HepG2 (cell line): ENCODE data around the gene PLIN5. TPM values are rescaled to one million over a fixed set of nuclear protein-coding genes. Genes with fewer than 3 reads are reported as not detected.

Experiments
- ATAC-seq: fragments of 200-7000 bp; cut with Tn5 transposase; 3 replicates; pipeline ENCODE4 v1.9.1; 2020; ENCODE audit warnings: mild to moderate bottlenecking, moderate library complexity
- BruUV-seq: library from RNA; stranded (reverse); fragments of 400-500 nt; replicated peaks from 2 replicates; lab custom pipeline; 2021; lab: Mats Ljungman, UMichigan
- CTCF ChIA-PET: fragments of 300-600 bp; formaldehyde crosslinking; extraction: SDS; loops from one replicate; lab custom pipeline; 2021; ENCODE audit warnings: low total read pairs, inconsistent platforms, low intra/inter-chr PET ratio; lab: Yijun Ruan, JAX
- POLR2A ChIA-PET: fragments of 350-600 bp; sonication (Branson Sonifier 250); formaldehyde crosslinking; loops from one replicate; lab custom pipeline; 2020; ENCODE audit warnings: antibody characterized with exemption, inconsistent platforms; lab: Yijun Ruan, JAX
- DNase-seq: peaks from one replicate; pipeline ENCODE4 v3.0.0-alpha.2; 2015; ENCODE audit warnings: low spot score
- FAIRE-seq: peaks from 3 replicates; lab custom pipeline; 2011; peaks lifted over from hg19 to GRCh38; lab: Jason Lieb, UNC
- H2AFZ ChIP-seq: one replicate; pipeline ENCODE4 v1.6.1; 2011; ENCODE audit warnings: low read length, inconsistent platforms
- H3K27ac ChIP-seq: fragments of 300-600 bp; 3 replicates; pipeline ENCODE4 v1.8.0; 2011; ENCODE audit warnings: mixed run types, mild to moderate bottlenecking, mixed read lengths, low read length, inconsistent platforms; ENCODE audit not compliant: insufficient read depth; ENCODE audit errors: extremely low read length
- H3K27me3 ChIP-seq, 2 experiments: fragments of 200-600 bp in 1 of 2; 2 replicates in 1 of 2; 3 replicates in 1 of 2; pipeline versions ENCODE4 v1.6.0 to v1.8.0; 2011; ENCODE audit warnings: low read length in 2 of 2, mild to moderate bottlenecking in 2 of 2, moderate library complexity in 2 of 2, inconsistent platforms in 1 of 2; ENCODE audit not compliant: insufficient read depth in 2 of 2, control insufficient read depth in 1 of 2
- H3K36me3 ChIP-seq, 2 experiments: fragments of 200-600 bp in 1 of 2; replicated peaks in 1 of 2; 2 replicates in 1 of 2; 3 replicates in 1 of 2; pipeline versions ENCODE4 v1.5.1 to v1.8.0; 2011; ENCODE audit warnings: low read length in 2 of 2, inconsistent platforms in 1 of 2; ENCODE audit not compliant: insufficient read depth in 2 of 2, control insufficient read depth in 1 of 2
- H3K4me1 ChIP-seq: 2 replicates; pipeline ENCODE4 v1.5.1; 2012; ENCODE audit warnings: low read length, inconsistent platforms; ENCODE audit not compliant: insufficient read depth
- H3K4me2 ChIP-seq: 2 replicates; pipeline ENCODE4 v1.6.0; 2011; ENCODE audit warnings: low read depth, low read length, inconsistent platforms
- H3K4me3 ChIP-seq, 3 experiments: fragments of 200-600 bp in 1 of 3; sonication (generic), shearing (Covaris generic) in 1 of 3; replicated peaks in 1 of 3; 2 replicates each; pipeline ENCODE4 v1.5.1; 2011 to 2016; ENCODE audit warnings: low read length in 3 of 3, inconsistent platforms in 2 of 3, low read depth in 2 of 3, mild to moderate bottlenecking in 2 of 3, control low read depth in 1 of 3, mixed read lengths in 1 of 3; ENCODE audit not compliant: insufficient read depth in 1 of 3
- H3K79me2 ChIP-seq: one replicate; pipeline ENCODE4 v1.6.1; 2011; ENCODE audit warnings: low read length, inconsistent platforms; ENCODE audit not compliant: insufficient read depth
- H3K9ac ChIP-seq: 2 replicates; pipeline ENCODE4 v1.6.0; 2011; ENCODE audit warnings: mild to moderate bottlenecking, low read depth, low read length, inconsistent platforms; ENCODE audit not compliant: insufficient read depth
- H3K9me3 ChIP-seq: 2 replicates; pipeline ENCODE4 v1.5.1; 2012; ENCODE audit warnings: mild to moderate bottlenecking, low read length
- H4K20me1 ChIP-seq: 2 replicates; pipeline ENCODE4 v1.6.0; 2011; ENCODE audit warnings: inconsistent platforms, mild to moderate bottlenecking, low read length, moderate library complexity; ENCODE audit not compliant: insufficient read depth
- ATM ChIP-seq: fragments of 450-650 bp; IDR thresholded peaks from 2 replicates; pipeline ENCODE4 v1.7.1; 2017; ENCODE audit warnings: mild to moderate bottlenecking, borderline replicate concordance
- CBX2 ChIP-seq, 2 experiments: fragments of 200-600 bp in 1 of 2; sonication (generic); formaldehyde crosslinking in 1 of 2; IDR thresholded peaks; 2 replicates each; pipeline versions ENCODE4 v1.7.0 to v1.8.1; 2018 to 2022; ENCODE audit warnings: low read depth in 2 of 2, low read length in 1 of 2, mild to moderate bottlenecking in 1 of 2, missing genetic modification reagents in 1 of 2
- FOXK1 ChIP-seq: sonication (generic); formaldehyde crosslinking; IDR thresholded peaks from 2 replicates; pipeline ENCODE4 v1.4.0; 2020; ENCODE audit warnings: low read depth, missing genetic modification reagents, borderline replicate concordance
- HOXA5 ChIP-seq: sonication (generic); formaldehyde crosslinking; IDR thresholded peaks from 2 replicates; pipeline ENCODE4 v1.4.0; 2020; ENCODE audit warnings: missing genetic modification reagents
- IKZF1 ChIP-seq: fragments of 450-650 bp; IDR thresholded peaks from 2 replicates; pipeline ENCODE4 v1.7.1; 2016
- KAT7 ChIP-seq: IDR thresholded peaks from 2 replicates; pipeline ENCODE4 v1.6.1; 2018; ENCODE audit warnings: borderline replicate concordance, missing compliant biosample characterization
- SRY ChIP-seq: sonication (generic); formaldehyde crosslinking; IDR thresholded peaks from 2 replicates; pipeline ENCODE4 v1.8.0; 2022; ENCODE audit warnings: mild to moderate bottlenecking, missing genetic modification reagents
- ZNF430 ChIP-seq: sonication (generic); formaldehyde crosslinking; IDR thresholded peaks from 2 replicates; pipeline ENCODE4 v1.9.0; 2021; ENCODE audit warnings: mild to moderate bottlenecking, missing genetic modification reagents
- ZNF777 ChIP-seq: sonication (generic); formaldehyde crosslinking; IDR thresholded peaks from 2 replicates; pipeline ENCODE4 v1.4.0; 2020; ENCODE audit warnings: missing genetic modification reagents
- WGBS: methylation state at CpG from one replicate; pipeline ENCODE4 v1.1.6; 2017; ENCODE audit warnings: low lambda C conversion rate; 5-methylcytosine and 5-hydroxymethylcytosine counted together
- in situ Hi-C: cut with HindIII; loops from 2 replicates; pipeline ENCODE4 v1.10.0; 2017; ENCODE audit warnings: low pct_unique_long_range_greater_than_20kb; ENCODE audit not compliant: extremely low pct_ligation_motif_present
- intact Hi-C: fragments of 100-400 bp; cut with micrococcal nuclease; formaldehyde crosslinking; loops from one replicate; pipeline ENCODE4 v1.10.0; 2022; ENCODE audit not compliant: unreplicated experiment
- polyA plus RNA-seq, 8 experiments: library from polyadenylated mRNA; depleted of rRNA in 3 of 8; stranded (reverse) in 7 of 8; unstranded in 1 of 8; fragments of >200 nt; fragmentation: Illumina TruSeq in 4 of 8; extraction: Trizol in 4 of 8; gene quantifications; 2 replicates each; pipeline versions ENCODE4 v1.2.1 to v1.2.3, GENCODE V29; 2011 to 2016; ENCODE audit warnings: low read depth in 4 of 8, missing spikeins in 1 of 8, mixed read lengths in 1 of 8; ENCODE audit not compliant: insufficient read depth in 1 of 8
- total RNA-seq, 5 experiments: library from RNA; depleted of rRNA; stranded (reverse); fragments of >200 nt; fragmentation: Illumina TruSeq; extraction: Trizol; gene quantifications; 2 replicates each; pipeline ENCODE4 v1.2.3, GENCODE V29; 2016; ENCODE audit warnings: low read depth in 1 of 5
- TF ChIP-seq, protein P1 (sequence below): sonication (generic); formaldehyde crosslinking; IDR thresholded peaks from 2 replicates; pipeline ENCODE4 v1.5.1; 2020; ENCODE audit warnings: mild to moderate bottlenecking, missing genetic modification reagents, moderate library complexity
- TF ChIP-seq, protein P2 (sequence below): sonication (generic); formaldehyde crosslinking; IDR thresholded peaks from 2 replicates; pipeline ENCODE4 v1.8.0; 2022; ENCODE audit warnings: mild to moderate bottlenecking, missing genetic modification reagents, moderate library complexity
- TF ChIP-seq, protein P3 (sequence below): sonication (generic); formaldehyde crosslinking; IDR thresholded peaks from 2 replicates; pipeline ENCODE4 v1.4.0; 2020; ENCODE audit warnings: low read depth, mild to moderate bottlenecking, missing genetic modification reagents
- TF ChIP-seq, protein P4 (sequence below): sonication (generic); formaldehyde crosslinking; conservative IDR thresholded peaks from 2 replicates; pipeline ENCODE4 v1.4.0; 2020; ENCODE audit warnings: missing genetic modification reagents
- TF ChIP-seq, protein P5 (sequence below): IDR thresholded peaks from 2 replicates; pipeline ENCODE4 v1.6.1; 2016; ENCODE audit warnings: control low read depth

The PLIN5 gene
- total and polyA plus RNA-seq, 2 of the 13 experiments (the other 11 are each of a cell fraction or from before 2014, with no cell fraction given) = 1.8 to 4.8 TPM

DNA sequence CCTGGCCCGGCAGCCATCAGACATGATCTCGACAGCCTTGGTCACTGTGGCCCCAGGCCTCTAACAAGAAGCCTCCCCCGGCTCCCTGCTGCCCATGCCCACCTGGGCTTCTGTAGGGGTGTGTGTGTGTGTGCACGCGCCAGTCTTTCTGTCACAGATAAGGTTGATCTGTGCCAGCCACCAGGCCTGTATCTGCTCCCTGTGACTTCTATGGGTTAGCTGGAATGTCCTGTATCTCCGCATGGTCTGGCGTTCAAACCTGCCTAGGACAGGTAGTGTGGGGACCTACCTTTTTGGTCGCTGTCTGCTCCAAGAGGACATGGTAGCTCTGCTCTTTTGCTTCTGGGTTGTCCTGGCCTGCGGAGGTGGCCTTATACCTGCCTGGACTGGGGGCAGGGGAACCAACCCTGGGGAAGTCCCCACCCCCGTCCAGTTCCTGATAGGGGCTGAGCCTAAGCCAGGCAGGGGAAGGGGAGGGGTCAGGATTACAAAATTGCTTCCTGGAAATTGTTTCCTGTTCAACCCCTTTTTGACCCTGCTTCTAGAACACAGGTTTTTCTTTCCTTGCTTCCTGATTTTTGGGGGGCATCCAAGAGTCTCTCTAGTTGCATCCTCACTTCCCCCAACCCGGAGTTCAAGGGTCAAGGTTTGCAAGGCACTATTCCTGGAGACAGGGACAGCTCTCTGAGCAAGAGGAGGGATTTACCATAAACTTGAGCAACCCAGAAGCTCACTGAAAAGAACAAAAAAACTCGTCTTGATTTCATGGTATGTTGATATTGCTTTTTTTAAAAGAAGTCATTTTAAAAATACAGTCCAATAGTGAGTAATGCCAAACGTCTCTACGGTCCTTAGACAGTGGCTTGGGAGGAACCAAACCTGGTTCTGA lies 4.9 kb upstream of the PLIN5 start, which contains the start of gene LRG1:
Gene LRG1, minus strand, starts transcription at position 344 of the 889 bp plus-strand sequence. Its CDS starts 23 bp downstream, at position 321.
- H3K79me2 ChIP-seq = peaks cover 5% of the 10 kb centered on the region
- H3K27ac ChIP-seq = peak within 1 kb of the TSS; percentile 68
- ChIA-PET POLR2A (interaction anchor here (0.6 to 2.0 kb wide), 16 partner anchors 9 to 251 kb away, joined by 3 to 9 read pairs (median 4); partner anchors contain the start of genes FEM1A, HDGFL2, MPND and MYDGF), CTCF (no interaction called here)
- peaks cover 68% of the 10 kb centered on the region for H3K4me1 ChIP-seq
- H2AFZ ChIP-seq = no peak within 1 kb of the TSS
- peak within 1 kb of the TSS; percentile 81 for H3K4me2 ChIP-seq
- H3K9ac ChIP-seq = peak within 1 kb of the TSS; percentile 77
- DNase-seq (peak; percentile 86), FAIRE-seq (peak; percentile 95), ATAC-seq (peak; percentile 82)
- peaks cover 6% of the 10 kb centered on the region; the same call in 1 of the 2 replicates for H4K20me1 ChIP-seq
- H3K4me3 ChIP-seq = peak within 1 kb of the TSS; percentile 48 to 79 (median 60)
- BruUV-seq = no TSS peak
- no peaks in the 10 kb centered on the region for H3K27me3 ChIP-seq
- 6% methylated on average over 7 of the region's 14 CpGs for WGBS
- no peaks in the 10 kb centered on the region for H3K36me3 ChIP-seq
- no peaks in the 10 kb centered on the region for H3K9me3 ChIP-seq
- intact Hi-C loops (loop anchor here (5.0 kb wide), 1 partner anchor 68 kb away; the partner anchor contains the start of gene HDGFL2), in situ Hi-C loops (no loop called here)
- TF ChIP-seq ATM (no peak), ZNF430 (CRISPR knock-in tag) (peak; percentile 32; the same call in 1 of the 2 replicates), SRY (CRISPR knock-in tag) (no peak), FOXK1 (no peak), IKZF1 (no peak), ZNF777 (no peak), KAT7 (CRISPR knock-in tag) (no peak), HOXA5 (CRISPR knock-in tag) (peak; percentile 66; the same call in 1 of the 2 replicates), CBX2 (IDR thresholded peaks at IDR 0.05; ENCODE audit: low read depth, low read length) (no peak), CBX2 (CRISPR knock-in tag; IDR thresholded peaks at IDR 0.05; ENCODE audit: low read depth) (no peak)
- TF ChIP-seq, protein P1, sequence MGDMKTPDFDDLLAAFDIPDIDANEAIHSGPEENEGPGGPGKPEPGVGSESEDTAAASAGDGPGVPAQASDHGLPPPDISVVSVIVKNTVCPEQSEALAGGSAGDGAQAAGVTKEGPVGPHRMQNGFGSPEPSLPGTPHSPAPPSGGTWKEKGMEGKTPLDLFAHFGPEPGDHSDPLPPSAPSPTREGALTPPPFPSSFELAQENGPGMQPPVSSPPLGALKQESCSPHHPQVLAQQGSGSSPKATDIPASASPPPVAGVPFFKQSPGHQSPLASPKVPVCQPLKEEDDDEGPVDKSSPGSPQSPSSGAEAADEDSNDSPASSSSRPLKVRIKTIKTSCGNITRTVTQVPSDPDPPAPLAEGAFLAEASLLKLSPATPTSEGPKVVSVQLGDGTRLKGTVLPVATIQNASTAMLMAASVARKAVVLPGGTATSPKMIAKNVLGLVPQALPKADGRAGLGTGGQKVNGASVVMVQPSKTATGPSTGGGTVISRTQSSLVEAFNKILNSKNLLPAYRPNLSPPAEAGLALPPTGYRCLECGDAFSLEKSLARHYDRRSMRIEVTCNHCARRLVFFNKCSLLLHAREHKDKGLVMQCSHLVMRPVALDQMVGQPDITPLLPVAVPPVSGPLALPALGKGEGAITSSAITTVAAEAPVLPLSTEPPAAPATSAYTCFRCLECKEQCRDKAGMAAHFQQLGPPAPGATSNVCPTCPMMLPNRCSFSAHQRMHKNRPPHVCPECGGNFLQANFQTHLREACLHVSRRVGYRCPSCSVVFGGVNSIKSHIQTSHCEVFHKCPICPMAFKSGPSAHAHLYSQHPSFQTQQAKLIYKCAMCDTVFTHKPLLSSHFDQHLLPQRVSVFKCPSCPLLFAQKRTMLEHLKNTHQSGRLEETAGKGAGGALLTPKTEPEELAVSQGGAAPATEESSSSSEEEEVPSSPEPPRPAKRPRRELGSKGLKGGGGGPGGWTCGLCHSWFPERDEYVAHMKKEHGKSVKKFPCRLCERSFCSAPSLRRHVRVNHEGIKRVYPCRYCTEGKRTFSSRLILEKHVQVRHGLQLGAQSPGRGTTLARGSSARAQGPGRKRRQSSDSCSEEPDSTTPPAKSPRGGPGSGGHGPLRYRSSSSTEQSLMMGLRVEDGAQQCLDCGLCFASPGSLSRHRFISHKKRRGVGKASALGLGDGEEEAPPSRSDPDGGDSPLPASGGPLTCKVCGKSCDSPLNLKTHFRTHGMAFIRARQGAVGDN = peak; percentile 78
- TF ChIP-seq, protein P2, sequence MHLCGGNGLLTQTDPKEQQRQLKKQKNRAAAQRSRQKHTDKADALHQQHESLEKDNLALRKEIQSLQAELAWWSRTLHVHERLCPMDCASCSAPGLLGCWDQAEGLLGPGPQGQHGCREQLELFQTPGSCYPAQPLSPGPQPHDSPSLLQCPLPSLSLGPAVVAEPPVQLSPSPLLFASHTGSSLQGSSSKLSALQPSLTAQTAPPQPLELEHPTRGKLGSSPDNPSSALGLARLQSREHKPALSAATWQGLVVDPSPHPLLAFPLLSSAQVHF (CRISPR knock-in tag) = no peak
- TF ChIP-seq, protein P3, sequence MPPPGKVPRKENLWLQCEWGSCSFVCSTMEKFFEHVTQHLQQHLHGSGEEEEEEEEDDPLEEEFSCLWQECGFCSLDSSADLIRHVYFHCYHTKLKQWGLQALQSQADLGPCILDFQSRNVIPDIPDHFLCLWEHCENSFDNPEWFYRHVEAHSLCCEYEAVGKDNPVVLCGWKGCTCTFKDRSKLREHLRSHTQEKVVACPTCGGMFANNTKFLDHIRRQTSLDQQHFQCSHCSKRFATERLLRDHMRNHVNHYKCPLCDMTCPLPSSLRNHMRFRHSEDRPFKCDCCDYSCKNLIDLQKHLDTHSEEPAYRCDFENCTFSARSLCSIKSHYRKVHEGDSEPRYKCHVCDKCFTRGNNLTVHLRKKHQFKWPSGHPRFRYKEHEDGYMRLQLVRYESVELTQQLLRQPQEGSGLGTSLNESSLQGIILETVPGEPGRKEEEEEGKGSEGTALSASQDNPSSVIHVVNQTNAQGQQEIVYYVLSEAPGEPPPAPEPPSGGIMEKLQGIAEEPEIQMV (CRISPR knock-in tag) = no peak
- TF ChIP-seq, protein P4, sequence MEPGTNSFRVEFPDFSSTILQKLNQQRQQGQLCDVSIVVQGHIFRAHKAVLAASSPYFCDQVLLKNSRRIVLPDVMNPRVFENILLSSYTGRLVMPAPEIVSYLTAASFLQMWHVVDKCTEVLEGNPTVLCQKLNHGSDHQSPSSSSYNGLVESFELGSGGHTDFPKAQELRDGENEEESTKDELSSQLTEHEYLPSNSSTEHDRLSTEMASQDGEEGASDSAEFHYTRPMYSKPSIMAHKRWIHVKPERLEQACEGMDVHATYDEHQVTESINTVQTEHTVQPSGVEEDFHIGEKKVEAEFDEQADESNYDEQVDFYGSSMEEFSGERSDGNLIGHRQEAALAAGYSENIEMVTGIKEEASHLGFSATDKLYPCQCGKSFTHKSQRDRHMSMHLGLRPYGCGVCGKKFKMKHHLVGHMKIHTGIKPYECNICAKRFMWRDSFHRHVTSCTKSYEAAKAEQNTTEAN (CRISPR knock-in tag) = no peak; the same call in 1 of the 2 replicates
- TF ChIP-seq, protein P5, sequence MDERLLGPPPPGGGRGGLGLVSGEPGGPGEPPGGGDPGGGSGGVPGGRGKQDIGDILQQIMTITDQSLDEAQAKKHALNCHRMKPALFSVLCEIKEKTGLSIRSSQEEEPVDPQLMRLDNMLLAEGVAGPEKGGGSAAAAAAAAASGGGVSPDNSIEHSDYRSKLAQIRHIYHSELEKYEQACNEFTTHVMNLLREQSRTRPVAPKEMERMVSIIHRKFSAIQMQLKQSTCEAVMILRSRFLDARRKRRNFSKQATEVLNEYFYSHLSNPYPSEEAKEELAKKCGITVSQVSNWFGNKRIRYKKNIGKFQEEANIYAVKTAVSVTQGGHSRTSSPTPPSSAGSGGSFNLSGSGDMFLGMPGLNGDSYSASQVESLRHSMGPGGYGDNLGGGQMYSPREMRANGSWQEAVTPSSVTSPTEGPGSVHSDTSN (CRISPR knock-in tag) = no peak
